HAP-1 (cell line): Measurements from ENCODE around the gene PRKAR1B.
"Not testable (repeated sequence)": the region's sequence is repeated elsewhere in the genome, so short reads cannot be mapped to it uniquely, and the experiment has no call there.

Experiments
- DNase-seq, 2 experiments: peaks; one replicate each; pipeline ENCODE4 v3.0.0-alpha.2; 2016 to 2020; ENCODE audit warnings: low spot score in 2 of 2
- H3K27me3 ChIP-seq: fragments of 250-450 bp; sonication (Bioruptor Pico); 2 replicates; pipeline ENCODE4 v1.5.1; 2020; ENCODE audit warnings: low read depth, mild to moderate bottlenecking, moderate library complexity
- H3K36me3 ChIP-seq: fragments of 250-450 bp; sonication (Bioruptor Pico); replicated peaks from 2 replicates; pipeline ENCODE4 v1.5.1; 2020; ENCODE audit warnings: mild to moderate bottlenecking
- H3K4me1 ChIP-seq: fragments of 250-450 bp; sonication (Bioruptor Pico); 2 replicates; pipeline ENCODE4 v1.5.1; 2020; ENCODE audit warnings: mild to moderate bottlenecking
- H3K4me3 ChIP-seq: fragments of 250-450 bp; sonication (Bioruptor Pico); 2 replicates; pipeline ENCODE4 v1.5.1; 2020; ENCODE audit warnings: mild to moderate bottlenecking, moderate library complexity
- H3K9me3 ChIP-seq: fragments of 250-450 bp; sonication (Bioruptor Pico); 2 replicates; pipeline ENCODE4 v1.5.1; 2020; ENCODE audit warnings: mild to moderate bottlenecking, moderate library complexity
- in situ Hi-C: fragments of 300-500 bp; cut with MboI; formaldehyde crosslinking; loops from 3 replicates; pipeline ENCODE4 v1.14.3; 2020; ENCODE audit warnings: low sequenced_read_pairs, inconsistent platforms, mixed read lengths

The PRKAR1B gene

GRCh38 chr7:752256-752655 lies 25.2 kb upstream of the PRKAR1B start:
- H3K27me3 ChIP-seq, H3K4me1 ChIP-seq, H3K9me3 ChIP-seq, H3K4me3 ChIP-seq, in situ Hi-C loops, DNase-seq: not testable (repeated sequence)
- H3K36me3 ChIP-seq, result peaks cover 35% of the 10 kb centered on the region

- Histone ChIP-seq H3K4me1 (no peaks in the 10 kb centered on the region), H3K27me3 (no peaks in the 10 kb centered on the region), H3K9me3 (no peaks in the 10 kb centered on the region), H3K4me3 (no peak overlapping the region), H3K36me3 (peaks cover 31% of the 10 kb centered on the region)
- DNase-seq, result no peak
- in situ Hi-C loops, result no loop called here
Measured at GRCh38 chr7:751826-752225, 24.7 kb upstream of the PRKAR1B start.

GRCh38 chr7:750111-750905 lies 23.2 kb upstream of the PRKAR1B start:
- H3K36me3 ChIP-seq, result peaks cover 27% of the 10 kb centered on the region
- DNase-seq, result no peak
- no peaks in the 10 kb centered on the region for H3K27me3 ChIP-seq
- in situ Hi-C loops, result no loop called here
- H3K9me3 ChIP-seq, result no peaks in the 10 kb centered on the region
- no peak overlapping the region for H3K4me3 ChIP-seq
- H3K4me1 ChIP-seq, result no peaks in the 10 kb centered on the region

- no peaks in the 10 kb centered on the region for H3K9me3 ChIP-seq
- in situ Hi-C loops, result no loop called here
- no peak overlapping the region for H3K4me3 ChIP-seq
- peaks cover 27% of the 10 kb centered on the region for H3K36me3 ChIP-seq
- DNase-seq, result no peak
- no peaks in the 10 kb centered on the region for H3K27me3 ChIP-seq
- H3K4me1 ChIP-seq, result no peaks in the 10 kb centered on the region
Measured at GRCh38 chr7:749140-749551, 22.1 kb upstream of the PRKAR1B start.

GRCh38 chr7:748446-748845 lies 21.4 kb upstream of the PRKAR1B start:
- in situ Hi-C loops, result no loop called here
- H3K4me1 ChIP-seq, result no peaks in the 10 kb centered on the region
- H3K4me3 ChIP-seq, result no peak overlapping the region
- H3K9me3 ChIP-seq, result no peaks in the 10 kb centered on the region
- H3K36me3 ChIP-seq, result peaks cover 25% of the 10 kb centered on the region
- H3K27me3 ChIP-seq, result no peaks in the 10 kb centered on the region
- no peak for DNase-seq

- Histone ChIP-seq H3K4me1 (no peaks in the 10 kb centered on the region), H3K4me3 (no peak overlapping the region), H3K36me3 (peaks cover 25% of the 10 kb centered on the region), H3K27me3 (no peaks in the 10 kb centered on the region), H3K9me3 (no peaks in the 10 kb centered on the region)
- in situ Hi-C loops, result no loop called here
- DNase-seq, result no peak
Measured at GRCh38 chr7:747186-747585, 20.1 kb upstream of the PRKAR1B start.

- Histone ChIP-seq H3K27me3 (no peaks in the 10 kb centered on the region), H3K4me3 (no peak overlapping the region), H3K36me3 (peaks cover 21% of the 10 kb centered on the region), H3K4me1 (no peaks in the 10 kb centered on the region), H3K9me3 (no peaks in the 10 kb centered on the region)
- no peak for DNase-seq
- in situ Hi-C loops, result no loop called here
Measured at GRCh38 chr7:746155-747061, 19.3 kb upstream of the PRKAR1B start.

- Histone ChIP-seq H3K36me3 (peaks cover 26% of the 10 kb centered on the region), H3K27me3 (no peaks in the 10 kb centered on the region), H3K9me3 (no peaks in the 10 kb centered on the region), H3K4me1 (no peaks in the 10 kb centered on the region), H3K4me3 (no peak overlapping the region)
- in situ Hi-C loops, result no loop called here
- no peak for DNase-seq
Measured at GRCh38 chr7:745431-746154, 18.5 kb upstream of the PRKAR1B start.

- no peak for DNase-seq
- Histone ChIP-seq H3K4me3 (no peak overlapping the region), H3K27me3 (no peaks in the 10 kb centered on the region), H3K36me3 (peaks cover 30% of the 10 kb centered on the region), H3K9me3 (no peaks in the 10 kb centered on the region), H3K4me1 (no peaks in the 10 kb centered on the region)
- in situ Hi-C loops, result no loop called here
Measured at GRCh38 chr7:744854-745430, 17.9 kb upstream of the PRKAR1B start.

- H3K9me3 ChIP-seq, H3K4me3 ChIP-seq, H3K4me1 ChIP-seq, in situ Hi-C loops, DNase-seq, H3K27me3 ChIP-seq: not testable (repeated sequence)
- peaks cover 31% of the 10 kb centered on the region for H3K36me3 ChIP-seq
Measured at GRCh38 chr7:744128-744520, 17.0 kb upstream of the PRKAR1B start.

GRCh38 chr7:743341-744127 lies 16.5 kb upstream of the PRKAR1B start:
- H3K4me1 ChIP-seq, DNase-seq, in situ Hi-C loops, H3K4me3 ChIP-seq, H3K27me3 ChIP-seq, H3K9me3 ChIP-seq: not testable (repeated sequence)
- H3K36me3 ChIP-seq, result peaks cover 31% of the 10 kb centered on the region

GRCh38 chr7:742791-743190 lies 15.7 kb upstream of the PRKAR1B start:
- no peak for DNase-seq
- no peaks in the 10 kb centered on the region for H3K4me1 ChIP-seq
- in situ Hi-C loops, result no loop called here
- peaks cover 34% of the 10 kb centered on the region for H3K36me3 ChIP-seq
- no peaks in the 10 kb centered on the region for H3K27me3 ChIP-seq
- no peaks in the 10 kb centered on the region for H3K9me3 ChIP-seq
- no peak overlapping the region for H3K4me3 ChIP-seq

GRCh38 chr7:741850-742249 lies 14.8 kb upstream of the PRKAR1B start:
- Histone ChIP-seq H3K36me3 (peaks cover 34% of the 10 kb centered on the region), H3K4me1 (no peaks in the 10 kb centered on the region), H3K4me3 (no peak overlapping the region), H3K27me3 (no peaks in the 10 kb centered on the region), H3K9me3 (no peaks in the 10 kb centered on the region)
- in situ Hi-C loops, result no loop called here
- no peak for DNase-seq
